K562 (cell line): ENCODE measurements around the gene MZB1. TPM values are rescaled to one million over a fixed set of nuclear protein-coding genes. Genes with fewer than 3 reads are reported as not detected.

Source experiments
- GTF2E2 ChIP-seq: fragments of 200-800 bp; sonication (Bioruptor generic); IDR thresholded peaks from 2 replicates; pipeline ENCODE4 v1.6.1; 2016; ENCODE audit warnings: missing genetic modification characterization, missing compliant biosample characterization
- MYC ChIP-seq, 2 experiments: fragments of 250-450 bp in 1 of 2; sonication (Bioruptor Pico) in 1 of 2; IDR thresholded peaks; 2 replicates each; pipeline versions ENCODE4 v1.5.1 to v1.6.1; 2012 to 2021; ENCODE audit warnings: low read depth in 2 of 2, borderline replicate concordance in 1 of 2, improper control_type of control experiment in 1 of 2, low read length in 1 of 2, mild to moderate bottlenecking in 1 of 2, moderate library complexity in 1 of 2
- NFE2L1 ChIP-seq: fragments of 450-650 bp; IDR thresholded peaks from 2 replicates; pipeline ENCODE4 v1.6.1; 2016; ENCODE audit warnings: missing genetic modification characterization, low read depth, mild to moderate bottlenecking, missing compliant biosample characterization, moderate library complexity, borderline replicate concordance
- SIX5 ChIP-seq, 2 experiments: IDR thresholded peaks; 2 replicates each; pipeline ENCODE4 v1.6.1; 2011; ENCODE audit warnings: low read length in 2 of 2, borderline replicate concordance in 1 of 2, low read depth in 1 of 2, mild to moderate bottlenecking in 1 of 2, moderate library complexity in 1 of 2; ENCODE audit not compliant: insufficient read depth in 1 of 2
- ZNF76 ChIP-seq: fragments of 250-450 bp; sonication (Bioruptor Pico); IDR thresholded peaks from 2 replicates; pipeline ENCODE4 v1.4.0; 2020; ENCODE audit warnings: mild to moderate bottlenecking, moderate library complexity, borderline replicate concordance
- polyA plus RNA-seq, 8 experiments: library from polyadenylated mRNA; depleted of rRNA in 4 of 8; stranded (reverse) in 5 of 8; unstranded in 3 of 8; fragments of >200 nt; fragmentation: Nextera tagmentation in 2 of 8; fragmentation: Illumina TruSeq in 1 of 8; extraction: Ambion mirVana in 2 of 8; extraction: Trizol in 1 of 8; gene quantifications; 2 replicates each; pipeline versions ENCODE4 v1.2.1 to v1.2.3, GENCODE V29; 2011 to 2014; ENCODE audit warnings: inconsistent platforms in 1 of 8, missing spikeins in 1 of 8
- total RNA-seq, 7 experiments: library from RNA; depleted of rRNA in 6 of 7; stranded (reverse); fragments of >200 nt in 6 of 7; fragmentation: Illumina TruSeq in 2 of 7; extraction: Trizol in 2 of 7; gene quantifications; 2 replicates each; pipeline versions ENCODE4 v1.2.1 to v1.2.3, GENCODE V29; 2011 to 2021; ENCODE audit warnings: low replicate concordance in 1 of 7
- TF ChIP-seq, protein P1 (sequence below), 2 experiments: fragments of 450-650 bp in 1 of 2; IDR thresholded peaks; 2 replicates each; pipeline ENCODE4 v1.6.1; 2011 to 2017; ENCODE audit warnings: low read depth in 2 of 2, antibody characterized with exemption in 1 of 2, borderline replicate concordance in 1 of 2, low read length in 1 of 2, mild to moderate bottlenecking in 1 of 2, mixed read lengths in 1 of 2; ENCODE audit not compliant: control insufficient read depth in 1 of 2
- TF ChIP-seq, protein P2 (sequence below): fragments of 450-650 bp; IDR thresholded peaks from 2 replicates; pipeline ENCODE4 v1.6.1; 2017; ENCODE audit warnings: antibody characterized with exemption
- TF ChIP-seq, protein P3 (sequence below): IDR thresholded peaks from 2 replicates; pipeline ENCODE4 v1.6.1; 2016; ENCODE audit warnings: missing genetic modification characterization, missing compliant biosample characterization

MZB1 gene
- total and polyA plus RNA-seq, 9 of the 15 experiments (the other 6 are each of a cell fraction or from before 2014, with no cell fraction given), result 0.13 to 0.31 TPM; not detected in 7

DNA sequence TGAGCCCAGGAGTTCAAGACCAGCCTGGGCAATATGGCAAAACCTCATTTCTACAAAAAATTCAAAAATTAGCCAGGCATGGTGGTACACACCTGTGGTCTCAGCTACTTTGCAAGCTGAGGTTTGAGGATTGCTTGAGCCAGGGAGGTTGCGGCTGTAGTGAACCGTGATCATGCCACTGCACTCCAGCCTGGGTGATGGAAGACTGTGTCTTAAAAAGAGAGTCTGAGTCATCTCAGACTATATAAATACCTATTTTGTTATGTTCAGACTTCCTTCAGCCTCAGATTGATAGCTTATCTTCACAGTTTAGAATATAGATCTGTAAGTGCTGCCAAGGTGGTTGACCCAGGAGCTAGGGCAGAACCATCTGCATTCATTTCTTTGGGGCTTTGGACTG lies 49.7 kb downstream of the MZB1 start (continued):
- TF ChIP-seq, protein P1, sequence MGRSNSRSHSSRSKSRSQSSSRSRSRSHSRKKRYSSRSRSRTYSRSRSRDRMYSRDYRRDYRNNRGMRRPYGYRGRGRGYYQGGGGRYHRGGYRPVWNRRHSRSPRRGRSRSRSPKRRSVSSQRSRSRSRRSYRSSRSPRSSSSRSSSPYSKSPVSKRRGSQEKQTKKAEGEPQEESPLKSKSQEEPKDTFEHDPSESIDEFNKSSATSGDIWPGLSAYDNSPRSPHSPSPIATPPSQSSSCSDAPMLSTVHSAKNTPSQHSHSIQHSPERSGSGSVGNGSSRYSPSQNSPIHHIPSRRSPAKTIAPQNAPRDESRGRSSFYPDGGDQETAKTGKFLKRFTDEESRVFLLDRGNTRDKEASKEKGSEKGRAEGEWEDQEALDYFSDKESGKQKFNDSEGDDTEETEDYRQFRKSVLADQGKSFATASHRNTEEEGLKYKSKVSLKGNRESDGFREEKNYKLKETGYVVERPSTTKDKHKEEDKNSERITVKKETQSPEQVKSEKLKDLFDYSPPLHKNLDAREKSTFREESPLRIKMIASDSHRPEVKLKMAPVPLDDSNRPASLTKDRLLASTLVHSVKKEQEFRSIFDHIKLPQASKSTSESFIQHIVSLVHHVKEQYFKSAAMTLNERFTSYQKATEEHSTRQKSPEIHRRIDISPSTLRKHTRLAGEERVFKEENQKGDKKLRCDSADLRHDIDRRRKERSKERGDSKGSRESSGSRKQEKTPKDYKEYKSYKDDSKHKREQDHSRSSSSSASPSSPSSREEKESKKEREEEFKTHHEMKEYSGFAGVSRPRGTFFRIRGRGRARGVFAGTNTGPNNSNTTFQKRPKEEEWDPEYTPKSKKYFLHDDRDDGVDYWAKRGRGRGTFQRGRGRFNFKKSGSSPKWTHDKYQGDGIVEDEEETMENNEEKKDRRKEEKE (IDR thresholded peaks at IDR 0.05; ENCODE audit: borderline replicate concordance in 1 of 2, control insufficient read depth in 1 of 2, low read depth in 2 of 2, low read length in 1 of 2), result no peak
- no peak for TF ChIP-seq GTF2E2
- no peak for TF ChIP-seq ZNF76 (CRISPR knock-in tag)
- TF ChIP-seq, protein P2, sequence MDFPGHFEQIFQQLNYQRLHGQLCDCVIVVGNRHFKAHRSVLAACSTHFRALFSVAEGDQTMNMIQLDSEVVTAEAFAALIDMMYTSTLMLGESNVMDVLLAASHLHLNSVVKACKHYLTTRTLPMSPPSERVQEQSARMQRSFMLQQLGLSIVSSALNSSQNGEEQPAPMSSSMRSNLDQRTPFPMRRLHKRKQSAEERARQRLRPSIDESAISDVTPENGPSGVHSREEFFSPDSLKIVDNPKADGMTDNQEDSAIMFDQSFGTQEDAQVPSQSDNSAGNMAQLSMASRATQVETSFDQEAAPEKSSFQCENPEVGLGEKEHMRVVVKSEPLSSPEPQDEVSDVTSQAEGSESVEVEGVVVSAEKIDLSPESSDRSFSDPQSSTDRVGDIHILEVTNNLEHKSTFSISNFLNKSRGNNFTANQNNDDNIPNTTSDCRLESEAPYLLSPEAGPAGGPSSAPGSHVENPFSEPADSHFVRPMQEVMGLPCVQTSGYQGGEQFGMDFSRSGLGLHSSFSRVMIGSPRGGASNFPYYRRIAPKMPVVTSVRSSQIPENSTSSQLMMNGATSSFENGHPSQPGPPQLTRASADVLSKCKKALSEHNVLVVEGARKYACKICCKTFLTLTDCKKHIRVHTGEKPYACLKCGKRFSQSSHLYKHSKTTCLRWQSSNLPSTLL, result no peak
- TF ChIP-seq NFE2L1 (tag), result no peak
- TF ChIP-seq MYC (IDR thresholded peaks at IDR 0.05; ENCODE audit: low read depth, low read length), result no peak
- TF ChIP-seq MYC (CRISPR knock-in tag; IDR thresholded peaks at IDR 0.05; ENCODE audit: borderline replicate concordance, low read depth), result no peak
- TF ChIP-seq, protein P3, sequence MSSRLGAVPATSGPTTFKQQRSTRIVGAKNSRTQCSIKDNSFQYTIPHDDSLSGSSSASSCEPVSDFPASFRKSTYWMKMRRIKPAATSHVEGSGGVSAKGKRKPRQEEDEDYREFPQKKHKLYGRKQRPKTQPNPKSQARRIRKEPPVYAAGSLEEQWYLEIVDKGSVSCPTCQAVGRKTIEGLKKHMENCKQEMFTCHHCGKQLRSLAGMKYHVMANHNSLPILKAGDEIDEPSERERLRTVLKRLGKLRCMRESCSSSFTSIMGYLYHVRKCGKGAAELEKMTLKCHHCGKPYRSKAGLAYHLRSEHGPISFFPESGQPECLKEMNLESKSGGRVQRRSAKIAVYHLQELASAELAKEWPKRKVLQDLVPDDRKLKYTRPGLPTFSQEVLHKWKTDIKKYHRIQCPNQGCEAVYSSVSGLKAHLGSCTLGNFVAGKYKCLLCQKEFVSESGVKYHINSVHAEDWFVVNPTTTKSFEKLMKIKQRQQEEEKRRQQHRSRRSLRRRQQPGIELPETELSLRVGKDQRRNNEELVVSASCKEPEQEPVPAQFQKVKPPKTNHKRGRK, result no peak
- TF ChIP-seq SIX5 (IDR thresholded peaks at IDR 0.05; ENCODE audit: borderline replicate concordance in 1 of 2, insufficient read depth in 1 of 2, low read depth in 1 of 2, low read length in 2 of 2), result no peak

Other genes starting within 250 kb of the MZB1 start
Only the 7 nearest of the 11 such genes appear.
- 84.5 and 89.3 TPM in 2 replicates for gene PAIP2, start 48.1 kb downstream of the MZB1 start, total RNA-seq (2014; rRNA removed)
- gene PAIP2, start 48.1 kb downstream of the MZB1 start, total RNA-seq (2014; rRNA removed; fragmentation: Illumina TruSeq; extraction: Trizol), result 96.6 and 114 TPM in 2 replicates
- 67.0 and 78.3 TPM in 2 replicates for gene PAIP2, start 48.1 kb downstream of the MZB1 start, total RNA-seq (2015; rRNA removed; fragmentation: Illumina TruSeq; extraction: Trizol)
- gene PAIP2, start 48.1 kb downstream of the MZB1 start, total RNA-seq (2021), result 100 and 108 TPM in 2 replicates
- gene PAIP2, start 48.1 kb downstream of the MZB1 start, polyA plus RNA-seq (2011; rRNA removed), result 148 and 173 TPM in 2 replicates
- gene PAIP2, start 48.1 kb downstream of the MZB1 start, polyA plus RNA-seq (2014; fragmentation: Illumina TruSeq; extraction: Trizol), result 177 and 187 TPM in 2 replicates
- gene PAIP2, start 48.1 kb downstream of the MZB1 start, polyA plus RNA-seq (2014; fragmentation: Nextera tagmentation; extraction: Ambion mirVana), result 100 to 1,000 TPM; 152 to 180 TPM
- gene PAIP2, start 48.1 kb downstream of the MZB1 start, polyA plus RNA-seq (2014; rRNA removed), result 114 and 128 TPM in 2 replicates
- not detected in 2 replicates for gene SLC23A1, start 6.6 kb downstream of the MZB1 start, total RNA-seq (2014; rRNA removed)
- not detected in 2 replicates for gene SLC23A1, start 6.6 kb downstream of the MZB1 start, total RNA-seq (2014; rRNA removed; fragmentation: Illumina TruSeq; extraction: Trizol)
- gene SLC23A1, start 6.6 kb downstream of the MZB1 start, total RNA-seq (2015; rRNA removed; fragmentation: Illumina TruSeq; extraction: Trizol), result not detected in 2 replicates
- gene SLC23A1, start 6.6 kb downstream of the MZB1 start, total RNA-seq (2021), result 0.40 TPM in 1 of 2 replicates, not detected in the other
- gene SLC23A1, start 6.6 kb downstream of the MZB1 start, polyA plus RNA-seq (2011; rRNA removed), result 0.08 TPM in 1 of 2 replicates, not detected in the other
- gene SLC23A1, start 6.6 kb downstream of the MZB1 start, polyA plus RNA-seq (2014; fragmentation: Illumina TruSeq; extraction: Trizol), result 0.04 TPM in 1 of 2 replicates, not detected in the other
- gene SLC23A1, start 6.6 kb downstream of the MZB1 start, polyA plus RNA-seq (2014; fragmentation: Nextera tagmentation; extraction: Ambion mirVana), result under 1 TPM; 0.03 to 0.06 TPM
- 0.20 TPM in 1 of 2 replicates, not detected in the other for gene SLC23A1, start 6.6 kb downstream of the MZB1 start, polyA plus RNA-seq (2014; rRNA removed)
- gene PROB1, start 5.2 kb upstream of the MZB1 start, total RNA-seq (2014; rRNA removed), result 1.1 and 1.2 TPM in 2 replicates
- 0.33 and 0.35 TPM in 2 replicates for gene PROB1, start 5.2 kb upstream of the MZB1 start, total RNA-seq (2014; rRNA removed; fragmentation: Illumina TruSeq; extraction: Trizol)
- gene PROB1, start 5.2 kb upstream of the MZB1 start, total RNA-seq (2015; rRNA removed; fragmentation: Illumina TruSeq; extraction: Trizol), result 0.58 and 0.75 TPM in 2 replicates
- 1.6 and 1.8 TPM in 2 replicates for gene PROB1, start 5.2 kb upstream of the MZB1 start, total RNA-seq (2021)
- 0.45 and 0.47 TPM in 2 replicates for gene PROB1, start 5.2 kb upstream of the MZB1 start, polyA plus RNA-seq (2011; rRNA removed)
- 0.42 and 0.57 TPM in 2 replicates for gene PROB1, start 5.2 kb upstream of the MZB1 start, polyA plus RNA-seq (2014; fragmentation: Illumina TruSeq; extraction: Trizol)
- gene PROB1, start 5.2 kb upstream of the MZB1 start, polyA plus RNA-seq (2014; fragmentation: Nextera tagmentation; extraction: Ambion mirVana), result under 1 TPM; 0.01 TPM
- 1.2 and 1.5 TPM in 2 replicates for gene PROB1, start 5.2 kb upstream of the MZB1 start, polyA plus RNA-seq (2014; rRNA removed)
- gene SPATA24, start 14.2 kb upstream of the MZB1 start, total RNA-seq (2014; rRNA removed), result 10.7 and 12.6 TPM in 2 replicates
- gene SPATA24, start 14.2 kb upstream of the MZB1 start, total RNA-seq (2014; rRNA removed; fragmentation: Illumina TruSeq; extraction: Trizol), result 9.3 and 9.6 TPM in 2 replicates
- gene SPATA24, start 14.2 kb upstream of the MZB1 start, total RNA-seq (2015; rRNA removed; fragmentation: Illumina TruSeq; extraction: Trizol), result 5.8 and 7.2 TPM in 2 replicates
- 6.0 and 8.0 TPM in 2 replicates for gene SPATA24, start 14.2 kb upstream of the MZB1 start, total RNA-seq (2021)
- 4.9 and 7.4 TPM in 2 replicates for gene SPATA24, start 14.2 kb upstream of the MZB1 start, polyA plus RNA-seq (2011; rRNA removed)
- 10.2 and 10.4 TPM in 2 replicates for gene SPATA24, start 14.2 kb upstream of the MZB1 start, polyA plus RNA-seq (2014; fragmentation: Illumina TruSeq; extraction: Trizol)
- gene SPATA24, start 14.2 kb upstream of the MZB1 start, polyA plus RNA-seq (2014; fragmentation: Nextera tagmentation; extraction: Ambion mirVana), result 1 to 10 TPM; 4.1 to 4.6 TPM
- 9.9 and 14.4 TPM in 2 replicates for gene SPATA24, start 14.2 kb upstream of the MZB1 start, polyA plus RNA-seq (2014; rRNA removed)
- 1.5 and 2.1 TPM in 2 replicates for gene DNAJC18, start 49.6 kb upstream of the MZB1 start, total RNA-seq (2014; rRNA removed)
- 7.3 TPM in 2 replicates for gene DNAJC18, start 49.6 kb upstream of the MZB1 start, total RNA-seq (2014; rRNA removed; fragmentation: Illumina TruSeq; extraction: Trizol)
- gene DNAJC18, start 49.6 kb upstream of the MZB1 start, total RNA-seq (2015; rRNA removed; fragmentation: Illumina TruSeq; extraction: Trizol), result 2.8 and 4.9 TPM in 2 replicates
- gene DNAJC18, start 49.6 kb upstream of the MZB1 start, total RNA-seq (2021), result 5.0 and 7.5 TPM in 2 replicates
- gene DNAJC18, start 49.6 kb upstream of the MZB1 start, polyA plus RNA-seq (2011; rRNA removed), result 5.4 and 8.7 TPM in 2 replicates
- gene DNAJC18, start 49.6 kb upstream of the MZB1 start, polyA plus RNA-seq (2014; fragmentation: Illumina TruSeq; extraction: Trizol), result 8.4 and 8.7 TPM in 2 replicates
- 10 to 100 TPM in 1 of 2 experiments, 1 to 10 TPM in 1; 7.7 to 13.3 TPM for gene DNAJC18, start 49.6 kb upstream of the MZB1 start, polyA plus RNA-seq (2014; fragmentation: Nextera tagmentation; extraction: Ambion mirVana)
- 6.2 and 10.9 TPM in 2 replicates for gene DNAJC18, start 49.6 kb upstream of the MZB1 start, polyA plus RNA-seq (2014; rRNA removed)
- not detected in 2 replicates for gene ECSCR, start 72.8 kb upstream of the MZB1 start, total RNA-seq (2014; rRNA removed)
- not detected in 2 replicates for gene ECSCR, start 72.8 kb upstream of the MZB1 start, total RNA-seq (2014; rRNA removed; fragmentation: Illumina TruSeq; extraction: Trizol)
- not detected in 2 replicates for gene ECSCR, start 72.8 kb upstream of the MZB1 start, total RNA-seq (2015; rRNA removed; fragmentation: Illumina TruSeq; extraction: Trizol)
- not detected in 2 replicates for gene ECSCR, start 72.8 kb upstream of the MZB1 start, total RNA-seq (2021)
- gene ECSCR, start 72.8 kb upstream of the MZB1 start, polyA plus RNA-seq (2011; rRNA removed), result 0.07 and 0.10 TPM in 2 replicates
- not detected in 2 replicates for gene ECSCR, start 72.8 kb upstream of the MZB1 start, polyA plus RNA-seq (2014; fragmentation: Illumina TruSeq; extraction: Trizol)
- under 1 TPM; 0.13 to 0.25 TPM for gene ECSCR, start 72.8 kb upstream of the MZB1 start, polyA plus RNA-seq (2014; fragmentation: Nextera tagmentation; extraction: Ambion mirVana)
- not detected in 2 replicates for gene ECSCR, start 72.8 kb upstream of the MZB1 start, polyA plus RNA-seq (2014; rRNA removed)
- gene SMIM33, start 81.1 kb upstream of the MZB1 start, total RNA-seq (2014; rRNA removed), result not detected in 2 replicates
- not detected in 2 replicates for gene SMIM33, start 81.1 kb upstream of the MZB1 start, total RNA-seq (2014; rRNA removed; fragmentation: Illumina TruSeq; extraction: Trizol)
- not detected in 2 replicates for gene SMIM33, start 81.1 kb upstream of the MZB1 start, total RNA-seq (2015; rRNA removed; fragmentation: Illumina TruSeq; extraction: Trizol)
- not detected in 2 replicates for gene SMIM33, start 81.1 kb upstream of the MZB1 start, total RNA-seq (2021)
- gene SMIM33, start 81.1 kb upstream of the MZB1 start, polyA plus RNA-seq (2011; rRNA removed), result not detected in 2 replicates
- gene SMIM33, start 81.1 kb upstream of the MZB1 start, polyA plus RNA-seq (2014; fragmentation: Illumina TruSeq; extraction: Trizol), result not detected in 2 replicates
- gene SMIM33, start 81.1 kb upstream of the MZB1 start, polyA plus RNA-seq (2014; fragmentation: Nextera tagmentation; extraction: Ambion mirVana), result not detected
- gene SMIM33, start 81.1 kb upstream of the MZB1 start, polyA plus RNA-seq (2014; rRNA removed), result not detected in 2 replicates